Mesenteric fat pad (tissue), 1 donor: ENCODE results near the gene TUG1. TPM values are rescaled to one million over a fixed set of nuclear protein-coding genes. Genes with fewer than 3 reads are reported as not detected.

Source experiments
- DNase-seq: peaks from one replicate; pipeline ENCODE4 v3.0.0-alpha.2; 2020; ENCODE audit warnings: low spot score
- total RNA-seq: library from RNA; stranded (reverse); fragmentation: NEBNext Ultra II Directional; extraction: Animal tissue kit (Norgen Biotek cat#: 25700); gene quantifications from one replicate; pipeline ENCODE4 v1.2.1, GENCODE V29; 2021
- donor health status: DM: yes; HTN: yes; CAD: no.

The TUG1 gene
- total RNA-seq, 1 donor from 2014 or later: 52.2 TPM

DNA sequence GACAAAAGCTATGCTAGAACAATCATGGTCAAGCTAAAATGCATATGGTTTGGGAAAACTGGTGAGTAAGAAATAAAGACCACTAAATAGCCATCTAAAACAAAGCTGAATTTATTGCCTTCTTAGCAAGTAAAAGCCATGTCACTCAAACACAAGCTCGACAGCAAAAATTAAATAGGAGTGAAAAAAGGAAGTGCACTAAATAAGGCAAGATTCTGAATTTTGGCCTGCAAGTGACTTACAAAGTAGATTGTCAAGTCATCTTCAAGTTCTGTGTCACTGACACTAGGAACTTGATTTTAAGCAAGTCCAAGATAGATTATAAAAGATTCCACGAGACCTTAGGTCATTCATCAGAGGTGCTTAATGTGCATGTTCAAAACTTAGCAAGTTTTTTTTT lies 27.4 kb downstream of the TUG1 start:
- DNase-seq: no peak

DNA sequence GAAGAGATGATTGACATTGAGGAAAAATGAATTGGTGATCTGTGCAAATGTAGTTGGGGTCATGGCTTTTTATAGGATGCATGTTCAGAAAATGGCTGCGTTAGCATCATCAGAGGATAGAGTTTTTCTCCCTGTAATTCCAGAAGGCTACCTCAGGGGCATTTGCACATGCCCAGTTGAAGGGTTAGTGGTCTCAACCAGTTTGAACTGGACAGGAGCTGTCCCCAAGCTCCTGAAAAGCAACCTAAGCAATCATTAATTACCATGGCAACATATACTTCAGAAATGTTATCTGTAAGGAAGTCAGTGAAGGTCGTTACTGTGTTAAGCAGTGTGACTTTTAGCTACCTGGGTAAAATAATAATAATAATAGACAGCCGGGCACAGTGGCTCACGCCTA lies 29.3 kb downstream of the TUG1 start:
- no peak for DNase-seq

DNA sequence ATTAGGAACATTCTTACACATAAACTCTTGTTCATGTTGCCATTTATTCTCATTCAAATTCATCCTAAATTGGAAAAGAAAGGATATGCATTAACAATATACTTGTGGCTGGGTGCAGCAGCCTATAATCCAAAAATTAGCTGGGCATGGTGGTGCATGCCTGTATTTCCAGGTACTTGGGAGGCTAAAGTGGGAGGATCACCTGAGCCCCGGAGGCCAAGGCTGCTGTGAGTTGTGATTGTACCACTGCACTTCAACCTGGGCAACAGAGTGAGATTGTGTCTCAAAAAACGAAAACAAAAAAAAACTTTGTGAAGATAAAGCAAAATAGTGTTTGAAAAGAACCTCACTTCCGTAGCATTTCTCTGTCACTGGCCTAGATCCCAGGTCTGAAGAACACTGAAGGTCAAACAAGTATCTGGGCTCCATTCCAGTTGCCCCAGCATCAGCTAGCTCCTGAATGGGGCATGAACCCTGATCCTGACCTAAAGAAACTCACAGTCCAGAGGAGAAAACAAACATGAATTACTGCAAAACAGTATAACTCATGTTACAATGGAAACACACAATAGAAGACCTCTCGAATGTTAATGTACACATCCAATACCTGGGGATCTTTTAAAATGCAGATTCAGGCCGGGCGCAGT lies 32.2 kb downstream of the TUG1 start:
- no peak for DNase-seq

DNA sequence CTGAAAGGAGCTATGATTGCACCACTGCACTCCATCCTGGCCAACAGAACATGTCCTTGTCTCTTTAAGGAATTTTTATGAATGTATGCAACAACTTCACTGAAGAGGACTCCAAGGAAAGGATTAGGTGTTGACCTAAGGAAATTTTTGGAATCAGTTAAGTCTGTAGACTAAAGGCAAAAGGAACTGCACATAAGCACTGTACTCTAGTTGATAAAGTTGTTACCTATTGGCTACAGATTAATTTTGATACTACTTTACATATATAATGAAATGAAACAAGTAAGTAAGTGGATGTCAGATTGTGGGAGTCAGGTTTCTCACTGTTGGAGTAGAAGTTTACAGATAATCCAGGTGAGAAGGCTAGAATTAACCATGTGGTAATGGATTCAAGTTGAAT lies 36.5 kb downstream of the TUG1 start:
- no peak for DNase-seq

DNA sequence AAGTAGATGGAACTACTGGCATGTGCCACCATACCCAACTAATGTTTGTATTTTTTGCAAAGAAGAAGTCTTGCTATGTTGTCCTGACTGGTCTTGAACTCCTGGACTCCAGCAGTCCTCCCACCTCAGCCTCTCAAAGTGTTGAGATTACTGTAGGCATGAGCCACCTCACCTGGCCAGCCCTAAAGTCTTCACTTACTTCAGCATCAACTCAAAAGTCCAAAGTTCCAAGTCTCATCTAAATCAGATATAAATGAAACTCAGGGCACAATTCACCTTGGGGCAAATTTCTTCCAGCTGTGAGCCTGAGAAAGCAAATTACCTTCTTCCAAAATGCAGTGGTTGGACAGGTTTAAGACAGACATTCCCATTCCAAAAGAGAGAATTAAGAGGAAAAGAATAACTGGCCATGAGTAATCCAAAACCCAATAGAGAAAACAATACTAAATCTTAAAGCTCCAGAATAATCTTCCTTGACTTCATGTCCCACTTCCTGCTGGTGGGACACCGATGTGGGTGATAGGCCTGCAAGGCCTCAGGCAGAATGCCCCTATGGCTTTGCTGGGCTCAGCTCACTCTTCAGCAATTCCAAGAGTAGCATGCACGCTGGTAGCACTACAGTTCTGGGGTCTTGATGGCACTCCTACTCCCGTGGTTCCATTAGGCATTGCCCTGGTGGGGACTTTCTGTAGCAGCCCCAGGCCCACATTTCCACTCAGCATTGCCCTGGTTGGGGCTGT lies 50.3 kb downstream of the TUG1 start:
- DNase-seq: peak; percentile 39

DNA sequence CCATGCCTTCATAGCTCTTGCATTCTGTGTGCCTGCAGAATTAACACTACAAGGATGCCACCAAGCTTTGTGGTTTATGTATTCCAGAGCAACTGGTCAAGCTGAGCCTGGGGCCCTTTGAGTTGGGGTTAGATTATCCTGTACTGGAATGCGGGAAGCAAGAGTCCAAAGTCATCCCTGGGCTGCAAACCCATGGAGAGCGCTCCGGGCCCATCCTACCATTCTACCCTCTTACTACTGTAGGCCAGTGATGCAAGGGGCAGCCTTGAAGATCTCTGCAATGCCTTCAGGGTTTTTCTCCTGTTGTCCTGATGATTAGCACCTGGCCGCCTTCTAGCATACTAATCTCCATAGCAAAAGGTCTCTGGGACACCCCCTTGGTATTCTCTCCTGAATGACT lies 51.3 kb downstream of the TUG1 start:
- peak; percentile 62 for DNase-seq

DNA sequence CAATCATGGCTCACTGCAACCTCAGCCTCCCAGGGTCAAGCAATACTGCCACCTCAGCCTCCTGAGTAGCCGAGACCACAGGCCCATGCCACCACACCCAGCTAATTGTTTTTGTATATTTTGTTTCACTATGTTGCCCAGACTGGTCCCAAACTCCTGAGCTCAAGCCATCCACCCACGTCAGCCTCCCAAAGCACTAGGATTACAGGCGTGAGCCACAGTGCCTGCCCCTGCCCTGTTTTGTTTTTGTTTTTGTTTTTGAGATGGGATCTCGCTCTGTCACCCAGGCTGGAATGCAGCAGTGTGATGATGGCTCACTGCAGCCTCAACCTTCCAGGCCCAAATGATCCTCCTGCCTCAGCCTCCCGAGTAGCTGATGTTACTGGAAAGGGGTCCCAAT lies 53.5 kb downstream of the TUG1 start:
- no peak for DNase-seq

Other genes with a start within 250 kb of the TUG1 start
- gene MORC2, start 491 bp upstream of the TUG1 start, total RNA-seq: 28.7 TPM
- 78.5 TPM for gene SMTN, start 112.1 kb downstream of the TUG1 start, total RNA-seq
- 160 TPM for gene SELENOM, start 138.3 kb downstream of the TUG1 start, total RNA-seq
- 0.19 TPM for gene INPP5J, start 153.7 kb downstream of the TUG1 start, total RNA-seq
- not detected for gene PLA2G3, start 171.2 kb downstream of the TUG1 start, total RNA-seq
- gene RNF185, start 190.9 kb downstream of the TUG1 start, total RNA-seq: 39.0 TPM
- 52.1 TPM for gene LIMK2, start 243.0 kb downstream of the TUG1 start, total RNA-seq